Endothelial cell of umbilical vein (primary cell): ENCODE results near the gene ANKRD18B.
"Not testable (repeated sequence)": the region's sequence is repeated elsewhere in the genome, so short reads cannot be mapped to it uniquely, and the experiment has no call there.

Experiments
- CTCF ChIP-seq, 2 donors: IDR thresholded peaks; 1 replicate in 1 of 2; 2 replicates in 1 of 2; pipeline ENCODE4 v1.5.1; 2011; ENCODE audit warnings: low read length in 2 of 2, mild to moderate bottlenecking in 2 of 2, moderate library complexity in 2 of 2, control low read depth in 1 of 2, inconsistent platforms in 1 of 2, low read depth in 1 of 2; ENCODE audit not compliant: insufficient read depth in 1 of 2; ENCODE audit errors: extremely low read depth in 1 of 2
- EZH2 ChIP-seq: IDR thresholded peaks from 2 replicates; pipeline ENCODE4 v1.6.1; 2012; ENCODE audit warnings: borderline replicate concordance, low read depth, mild to moderate bottlenecking, moderate library complexity, low read length, inconsistent platforms; ENCODE audit not compliant: severe bottlenecking
- GATA2 ChIP-seq: IDR thresholded peaks from 2 replicates; pipeline ENCODE4 v1.7.0; 2011; ENCODE audit warnings: low read depth, mild to moderate bottlenecking, moderate library complexity, mixed read lengths, low read length; ENCODE audit not compliant: insufficient read length, insufficient read depth
- JUN ChIP-seq: IDR thresholded peaks from 2 replicates; pipeline ENCODE4 v1.6.1; 2011; ENCODE audit warnings: borderline replicate concordance, low read depth; ENCODE audit not compliant: insufficient read length, insufficient read depth
- MAX ChIP-seq: IDR thresholded peaks from 2 replicates; pipeline ENCODE4 v1.6.1; 2011; ENCODE audit not compliant: insufficient read depth, insufficient read length
- MYC ChIP-seq: IDR thresholded peaks from one replicate; pipeline ENCODE4 v1.6.1; 2011; ENCODE audit warnings: mild to moderate bottlenecking, low read depth, low read length
- POLR2A ChIP-seq: IDR thresholded peaks from 2 replicates; pipeline ENCODE4 v1.6.1; 2012; ENCODE audit warnings: low read depth, mild to moderate bottlenecking, control low read depth, low read length
- POLR2AphosphoS5 ChIP-seq: IDR thresholded peaks from 2 replicates; pipeline ENCODE4 v1.6.1; 2012; ENCODE audit warnings: low read depth, mild to moderate bottlenecking, control low read depth, low read length, moderate library complexity; ENCODE audit not compliant: insufficient read depth

GRCh38 chr9:33604936-33605335 lies 80.9 kb downstream of the ANKRD18B start:
- not testable (repeated sequence) for TF ChIP-seq CTCF (IDR thresholded peaks at IDR 0.05; ENCODE audit: extremely low read depth in 1 of 2, insufficient read depth in 1 of 2, low read depth in 1 of 2, low read length in 2 of 2); POLR2A; EZH2; POLR2AphosphoS5; MYC; JUN; GATA2; MAX
